ENCODE data around the gene DHH. TPM values are rescaled to one million over a fixed set of nuclear protein-coding genes. Genes with fewer than 3 reads are reported as not detected.

DHH gene
- total RNA-seq, 2 experiments from 2014 or later, result 0.06 to 0.17 TPM

DNA sequence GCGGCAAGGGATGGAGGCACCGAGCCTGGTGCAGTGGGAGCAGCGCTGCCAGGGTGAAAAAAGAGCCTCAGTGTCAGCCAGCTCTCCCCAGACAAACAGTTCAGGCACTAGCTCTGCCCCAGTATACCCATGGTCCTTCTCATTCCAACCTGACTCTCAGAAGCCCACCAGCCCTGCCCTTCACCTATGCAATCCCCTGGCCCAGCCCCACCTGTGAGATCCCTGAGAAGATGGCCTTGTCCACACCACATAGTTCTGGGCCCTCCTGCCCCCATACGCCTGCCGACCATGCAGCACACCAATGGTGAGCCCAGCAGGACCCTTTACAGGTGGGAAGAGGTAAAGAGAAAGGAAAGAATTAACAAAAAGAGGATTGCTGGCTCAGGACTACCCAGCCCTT, 40.5 kb downstream of the DHH start:
- H3K27ac ChIP-seq (ENCODE audit: low read depth, low read length, poor library complexity, severe bottlenecking), result no peak overlapping the region
- no peak overlapping the region for H2AFZ ChIP-seq (ENCODE audit: low read length)
- intact Hi-C loops (cut with micrococcal nuclease; ENCODE audit: unreplicated experiment), result no loop called here
- ChIA-PET CTCF (ENCODE audit: unreplicated experiment) (no interaction called here), POLR2A (no interaction called here)
- no peak overlapping the region for H3K4me2 ChIP-seq (ENCODE audit: low read length)
- peaks cover 25% of the 10 kb centered on the region for H3K4me1 ChIP-seq (ENCODE audit: insufficient read depth, low read length, poor library complexity, severe bottlenecking)
- H3K9me3 ChIP-seq (ENCODE audit: low read length), result no peaks in the 10 kb centered on the region
- H3K36me3 ChIP-seq (ENCODE audit: insufficient read depth, low read length), result peaks cover 75% of the 10 kb centered on the region
- TF ChIP-seq, protein P1, sequence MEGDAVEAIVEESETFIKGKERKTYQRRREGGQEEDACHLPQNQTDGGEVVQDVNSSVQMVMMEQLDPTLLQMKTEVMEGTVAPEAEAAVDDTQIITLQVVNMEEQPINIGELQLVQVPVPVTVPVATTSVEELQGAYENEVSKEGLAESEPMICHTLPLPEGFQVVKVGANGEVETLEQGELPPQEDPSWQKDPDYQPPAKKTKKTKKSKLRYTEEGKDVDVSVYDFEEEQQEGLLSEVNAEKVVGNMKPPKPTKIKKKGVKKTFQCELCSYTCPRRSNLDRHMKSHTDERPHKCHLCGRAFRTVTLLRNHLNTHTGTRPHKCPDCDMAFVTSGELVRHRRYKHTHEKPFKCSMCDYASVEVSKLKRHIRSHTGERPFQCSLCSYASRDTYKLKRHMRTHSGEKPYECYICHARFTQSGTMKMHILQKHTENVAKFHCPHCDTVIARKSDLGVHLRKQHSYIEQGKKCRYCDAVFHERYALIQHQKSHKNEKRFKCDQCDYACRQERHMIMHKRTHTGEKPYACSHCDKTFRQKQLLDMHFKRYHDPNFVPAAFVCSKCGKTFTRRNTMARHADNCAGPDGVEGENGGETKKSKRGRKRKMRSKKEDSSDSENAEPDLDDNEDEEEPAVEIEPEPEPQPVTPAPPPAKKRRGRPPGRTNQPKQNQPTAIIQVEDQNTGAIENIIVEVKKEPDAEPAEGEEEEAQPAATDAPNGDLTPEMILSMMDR (conservative IDR thresholded peaks at IDR 0.05; ENCODE audit: low read length), result no peak
- TF ChIP-seq EZH2phosphoT487 (IDR thresholded peaks at IDR 0.05; ENCODE audit: borderline replicate concordance, low read depth, low read length), result no peak
- DNase-seq (ENCODE audit: low spot score), result no peak
- H4K20me1 ChIP-seq (ENCODE audit: insufficient read depth, low read length), result peaks cover 42% of the 10 kb centered on the region
- no TSS peak for BruUV-seq (replicated peaks)
- peaks cover 50% of the 10 kb centered on the region for H3K79me2 ChIP-seq (ENCODE audit: insufficient read depth, low read depth, low read length)
- H3K4me3 ChIP-seq (ENCODE audit: low read depth, low read length, poor library complexity, severe bottlenecking), result no peak overlapping the region
- no peaks in the 10 kb centered on the region for H3K9me2 ChIP-seq (ENCODE audit: insufficient read depth, low read length)

GRCh38 chr12:49052451-49053208, 42.0 kb downstream of the DHH start:
- TSS peak; percentile 54 for BruUV-seq (replicated peaks)
- intact Hi-C loops (cut with micrococcal nuclease; ENCODE audit: unreplicated experiment), result no loop called here
- CTCF ChIA-PET (ENCODE audit: unreplicated experiment), result no interaction called here

More at GRCh38 chr12:49052451-49053208, 42.0 kb downstream of the DHH start:
- TF ChIP-seq, protein P1 (conservative IDR thresholded peaks at IDR 0.05; ENCODE audit: low read length), result no peak
- no peak for TF ChIP-seq EZH2phosphoT487 (IDR thresholded peaks at IDR 0.05; ENCODE audit: borderline replicate concordance, low read depth, low read length)
- POLR2A ChIA-PET, result no interaction called here
- H3K4me1 ChIP-seq (ENCODE audit: insufficient read depth, low read length, poor library complexity, severe bottlenecking), result peaks cover 23% of the 10 kb centered on the region
- H4K20me1 ChIP-seq (ENCODE audit: insufficient read depth, low read length), result peaks cover 27% of the 10 kb centered on the region
- no peaks in the 10 kb centered on the region for H3K9me3 ChIP-seq (ENCODE audit: low read length)
- H3K4me2 ChIP-seq (ENCODE audit: low read length), result no peak overlapping the region
- H3K79me2 ChIP-seq (ENCODE audit: insufficient read depth, low read depth, low read length), result peaks cover 35% of the 10 kb centered on the region
- no peak overlapping the region for H2AFZ ChIP-seq (ENCODE audit: low read length)
- peaks cover 83% of the 10 kb centered on the region for H3K36me3 ChIP-seq (ENCODE audit: insufficient read depth, low read length)
- no peak overlapping the region for H3K27ac ChIP-seq (ENCODE audit: low read depth, low read length, poor library complexity, severe bottlenecking)
- no peaks in the 10 kb centered on the region for H3K9me2 ChIP-seq (ENCODE audit: insufficient read depth, low read length)
- DNase-seq (ENCODE audit: low spot score), result no peak
- H3K4me3 ChIP-seq (ENCODE audit: low read depth, low read length, poor library complexity, severe bottlenecking), result no peak overlapping the region
